ENCODE data around the gene RPGRIP1. TPM values are rescaled to one million over a fixed set of nuclear protein-coding genes. Genes with fewer than 3 reads are reported as not detected.
A peak's percentile ranks its signal among the peaks of the same experiment; 100 is the strongest.

Gene RPGRIP1
- total and polyA plus RNA-seq, 9 of the 15 experiments (the other 6 are each of a cell fraction or from before 2014, with no cell fraction given) = 0.47 to 0.95 (median 0.65) TPM; not detected in 1

DNA sequence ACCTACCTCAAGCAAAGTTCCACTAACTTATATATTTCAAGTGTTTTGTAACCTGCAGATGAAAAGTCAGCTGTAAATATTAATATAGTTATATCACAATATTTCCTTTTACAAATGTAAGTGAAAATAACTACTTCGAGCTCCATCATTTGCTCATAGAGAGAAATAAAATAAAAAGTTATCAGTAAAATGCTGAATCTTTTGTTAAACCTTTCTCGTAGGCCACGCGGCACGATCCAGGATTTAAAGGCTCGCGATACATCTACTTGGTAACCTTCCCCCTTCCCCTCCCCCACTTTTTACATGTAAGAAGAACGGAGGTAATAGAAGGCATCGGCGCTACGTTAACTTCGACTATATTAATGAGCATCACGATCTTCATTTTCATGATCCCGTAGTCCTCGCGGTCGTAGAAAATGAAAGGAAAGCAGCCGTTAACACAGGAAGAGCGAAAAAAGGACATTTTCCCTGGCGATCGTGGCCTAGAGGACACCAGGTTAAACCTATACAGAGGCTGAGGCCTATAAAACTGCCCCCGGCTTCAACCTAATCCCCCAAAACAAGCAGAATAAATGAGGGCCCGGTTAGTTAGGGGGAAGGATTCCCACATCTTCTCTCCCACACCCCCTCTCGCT, 11.1 kb upstream of the RPGRIP1 start (continued):
- TF ChIP-seq CHD7 (IDR thresholded peaks at IDR 0.05; ENCODE audit: low read depth, low read length) (no peak), MNT (conservative IDR thresholded peaks at IDR 0.05) (peak; percentile 12 to 25; a peak in 2 of 4 replicates)
- TF ChIP-seq, protein P1, sequence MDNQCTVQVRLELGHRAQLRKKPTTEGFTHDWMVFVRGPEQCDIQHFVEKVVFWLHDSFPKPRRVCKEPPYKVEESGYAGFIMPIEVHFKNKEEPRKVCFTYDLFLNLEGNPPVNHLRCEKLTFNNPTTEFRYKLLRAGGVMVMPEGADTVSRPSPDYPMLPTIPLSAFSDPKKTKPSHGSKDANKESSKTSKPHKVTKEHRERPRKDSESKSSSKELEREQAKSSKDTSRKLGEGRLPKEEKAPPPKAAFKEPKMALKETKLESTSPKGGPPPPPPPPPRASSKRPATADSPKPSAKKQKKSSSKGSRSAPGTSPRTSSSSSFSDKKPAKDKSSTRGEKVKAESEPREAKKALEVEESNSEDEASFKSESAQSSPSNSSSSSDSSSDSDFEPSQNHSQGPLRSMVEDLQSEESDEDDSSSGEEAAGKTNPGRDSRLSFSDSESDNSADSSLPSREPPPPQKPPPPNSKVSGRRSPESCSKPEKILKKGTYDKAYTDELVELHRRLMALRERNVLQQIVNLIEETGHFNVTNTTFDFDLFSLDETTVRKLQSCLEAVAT (IDR thresholded peaks at IDR 0.05) = peak in 1 of 2 experiments; percentile 49; a peak in 1 of 4 replicates
